Measurements from ENCODE around the gene TTLL11.

The TTLL11 gene

DNA sequence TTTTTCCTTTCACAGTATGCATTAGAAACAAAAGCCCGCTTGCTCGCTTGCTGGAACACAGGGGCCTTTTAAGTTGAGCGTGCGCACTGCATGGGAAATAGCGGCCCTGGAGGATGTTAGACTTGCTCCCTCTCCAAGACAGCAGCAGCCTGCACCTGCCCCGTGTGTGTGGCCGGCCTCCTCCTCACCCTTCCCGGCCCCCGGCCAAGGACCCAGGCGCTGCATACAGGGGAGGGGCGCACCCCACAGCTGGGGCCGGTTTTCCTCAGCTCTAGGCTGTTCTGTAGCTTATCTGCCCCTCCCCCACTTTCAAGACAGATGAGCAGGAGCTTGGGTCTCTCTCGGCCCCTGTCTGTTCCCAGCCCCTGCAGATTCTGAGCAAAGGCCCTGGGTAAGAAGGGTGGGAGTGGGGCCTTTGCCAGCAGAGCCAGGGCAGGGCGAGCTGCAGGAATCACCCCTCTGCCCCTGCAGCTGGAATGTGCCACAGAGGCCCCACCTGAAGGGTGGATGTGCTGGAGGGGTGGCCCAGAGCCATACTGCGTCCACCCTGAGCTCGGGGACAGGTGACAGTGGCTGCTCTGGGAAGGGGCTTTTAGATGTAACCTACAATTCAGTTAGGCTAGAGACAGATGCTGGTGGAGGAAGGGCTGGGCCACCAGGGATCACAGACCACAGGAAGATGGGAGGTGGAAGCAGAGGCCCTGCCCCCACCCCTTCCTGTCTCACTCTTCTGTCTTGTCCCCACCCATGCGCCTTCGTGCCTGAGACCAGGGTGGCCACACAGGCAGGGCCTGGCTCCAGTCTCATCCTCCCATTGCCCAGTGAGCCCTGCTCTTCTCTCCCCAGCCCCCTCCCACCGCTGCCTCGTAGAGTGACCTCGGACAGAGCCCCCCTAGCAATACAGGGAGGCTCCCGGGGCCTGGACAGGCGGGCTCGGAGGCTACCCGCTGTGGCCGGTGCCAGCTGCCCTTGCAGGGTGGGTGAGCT is 309.3 kb downstream of the TTLL11 start:
- TF ChIP-seq, protein P1, sequence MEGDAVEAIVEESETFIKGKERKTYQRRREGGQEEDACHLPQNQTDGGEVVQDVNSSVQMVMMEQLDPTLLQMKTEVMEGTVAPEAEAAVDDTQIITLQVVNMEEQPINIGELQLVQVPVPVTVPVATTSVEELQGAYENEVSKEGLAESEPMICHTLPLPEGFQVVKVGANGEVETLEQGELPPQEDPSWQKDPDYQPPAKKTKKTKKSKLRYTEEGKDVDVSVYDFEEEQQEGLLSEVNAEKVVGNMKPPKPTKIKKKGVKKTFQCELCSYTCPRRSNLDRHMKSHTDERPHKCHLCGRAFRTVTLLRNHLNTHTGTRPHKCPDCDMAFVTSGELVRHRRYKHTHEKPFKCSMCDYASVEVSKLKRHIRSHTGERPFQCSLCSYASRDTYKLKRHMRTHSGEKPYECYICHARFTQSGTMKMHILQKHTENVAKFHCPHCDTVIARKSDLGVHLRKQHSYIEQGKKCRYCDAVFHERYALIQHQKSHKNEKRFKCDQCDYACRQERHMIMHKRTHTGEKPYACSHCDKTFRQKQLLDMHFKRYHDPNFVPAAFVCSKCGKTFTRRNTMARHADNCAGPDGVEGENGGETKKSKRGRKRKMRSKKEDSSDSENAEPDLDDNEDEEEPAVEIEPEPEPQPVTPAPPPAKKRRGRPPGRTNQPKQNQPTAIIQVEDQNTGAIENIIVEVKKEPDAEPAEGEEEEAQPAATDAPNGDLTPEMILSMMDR (IDR thresholded peaks at IDR 0.05; ENCODE audit: control insufficient read depth, extremely low read depth, insufficient read depth), result no peak
- no peak overlapping the region for H3K4me3 ChIP-seq (ENCODE audit: low read depth, low read length)
- no peak for DNase-seq (ENCODE audit: low read depth)

DNA sequence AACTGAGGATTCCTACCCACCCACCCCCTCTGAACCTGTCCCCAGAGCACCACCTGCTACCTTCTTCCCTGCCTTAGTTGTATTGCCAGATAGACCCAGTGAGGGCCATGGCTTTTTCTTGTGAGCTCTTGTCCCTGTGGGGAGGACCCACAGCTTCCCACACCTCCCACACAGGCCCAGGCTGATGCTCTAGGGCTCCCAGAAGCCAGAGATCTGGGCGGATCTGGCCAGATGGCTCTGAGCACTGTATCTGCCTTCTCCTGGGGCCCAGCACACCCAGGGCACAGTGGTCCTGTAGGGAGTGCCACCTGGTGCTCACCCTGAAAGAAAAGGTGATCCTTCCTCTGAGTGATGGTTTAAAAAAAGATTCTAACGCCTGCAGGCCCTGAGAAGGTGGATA is 310.0 kb downstream of the TTLL11 start:
- TF ChIP-seq, protein P1 (IDR thresholded peaks at IDR 0.05; ENCODE audit: control insufficient read depth, extremely low read depth, insufficient read depth), result no peak
- no peak overlapping the region for H3K4me3 ChIP-seq (ENCODE audit: low read depth, low read length)
- DNase-seq (ENCODE audit: low read depth), result no peak

DNA sequence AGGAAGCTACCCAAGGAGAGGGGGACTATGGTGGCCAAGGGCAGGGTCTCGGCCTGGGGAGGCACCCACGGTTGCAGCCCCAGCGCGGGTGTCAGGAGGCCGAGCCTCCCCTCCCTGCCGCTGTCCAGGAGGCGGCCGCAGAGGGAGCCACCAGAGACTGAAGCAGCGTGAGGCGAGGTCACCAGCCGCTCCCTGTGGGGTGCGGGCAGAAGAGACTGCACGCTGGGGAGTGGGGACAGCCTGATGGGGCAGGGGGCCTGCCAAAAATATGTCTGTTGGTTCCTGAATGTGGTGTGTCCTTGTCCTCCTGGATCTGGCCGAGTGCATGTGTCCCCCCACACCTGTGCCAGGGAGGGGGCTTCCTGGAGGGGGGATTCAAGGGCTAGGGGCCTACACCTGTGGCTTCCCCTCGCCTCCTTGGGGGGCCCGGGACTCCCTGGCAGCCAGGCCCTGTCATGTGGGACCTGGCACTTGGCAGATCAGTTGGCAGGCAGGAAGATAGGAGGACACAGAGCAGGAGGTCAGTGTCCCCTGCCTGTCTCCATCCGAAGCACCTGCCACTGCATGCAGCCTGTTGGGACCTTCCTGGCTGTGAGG is 310.5 kb downstream of the TTLL11 start:
- no peak overlapping the region for H3K4me3 ChIP-seq (ENCODE audit: low read depth, low read length)
- TF ChIP-seq, protein P1 (IDR thresholded peaks at IDR 0.05; ENCODE audit: control insufficient read depth, extremely low read depth, insufficient read depth), result no peak
- no peak for DNase-seq (ENCODE audit: low read depth)

DNA sequence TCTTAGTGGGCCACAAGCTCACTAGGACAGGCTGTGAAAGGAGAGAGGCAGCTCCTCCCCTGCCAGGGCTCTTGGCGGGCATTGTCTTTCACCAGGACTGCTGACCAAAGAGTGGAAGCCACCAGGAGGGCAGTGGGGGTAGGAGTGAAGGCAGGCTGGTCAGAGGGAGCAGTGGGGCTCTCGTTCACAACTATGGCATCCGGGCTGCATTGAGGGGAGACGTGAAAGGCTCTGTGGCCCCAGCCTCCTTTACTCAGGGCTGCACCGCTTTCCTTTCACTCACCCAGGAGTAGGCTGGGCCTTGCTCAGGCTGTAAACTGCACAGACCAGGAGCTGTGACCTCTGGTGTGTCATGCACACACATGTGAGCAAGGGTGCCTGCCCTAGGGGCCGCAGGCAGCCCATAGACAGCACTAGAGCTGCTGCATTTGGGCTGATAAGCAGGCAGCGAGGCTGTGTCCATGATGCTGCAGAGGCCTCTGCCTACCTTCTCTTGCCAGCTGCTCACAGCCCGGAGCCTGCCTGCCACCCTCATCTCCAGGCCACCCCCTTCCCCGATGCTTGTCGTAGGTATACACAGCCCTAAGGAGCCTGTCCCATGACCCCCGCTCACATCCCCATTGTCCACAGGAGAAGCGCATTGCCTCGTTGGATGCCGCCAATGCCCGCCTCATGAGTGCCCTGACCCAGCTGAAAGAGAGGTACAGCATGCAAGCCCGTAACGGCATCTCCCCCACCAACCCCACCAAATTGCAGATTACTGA is 311.2 kb downstream of the TTLL11 start:
- H3K4me3 ChIP-seq (ENCODE audit: low read depth, low read length), result no peak overlapping the region
- TF ChIP-seq, protein P1 (IDR thresholded peaks at IDR 0.05; ENCODE audit: control insufficient read depth, extremely low read depth, insufficient read depth), result no peak
- no peak for DNase-seq (ENCODE audit: low read depth)

DNA sequence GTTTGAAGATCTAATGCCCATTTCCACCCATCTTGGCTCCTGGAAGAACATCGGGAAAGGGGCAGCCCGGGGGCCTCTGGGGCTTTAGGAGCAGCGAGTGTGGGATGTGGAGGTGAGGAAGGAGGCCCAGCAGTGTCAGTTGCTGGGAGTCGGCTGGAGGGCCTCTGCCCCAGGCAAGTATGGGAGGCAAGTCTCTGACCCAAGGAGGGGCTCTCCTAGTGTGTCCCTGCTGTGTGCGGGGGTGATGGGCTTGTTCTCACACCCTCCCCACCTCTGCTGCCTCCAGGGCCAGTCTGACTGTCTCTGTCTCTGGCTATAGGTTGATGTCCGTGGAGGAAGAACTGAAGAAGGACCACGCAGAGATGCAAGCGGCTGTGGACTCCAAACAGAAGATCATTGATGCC is 312.0 kb downstream of the TTLL11 start:
- DNase-seq (ENCODE audit: low read depth), result no peak
- H3K4me3 ChIP-seq (ENCODE audit: low read depth, low read length), result no peak overlapping the region
- TF ChIP-seq, protein P1 (IDR thresholded peaks at IDR 0.05; ENCODE audit: control insufficient read depth, extremely low read depth, insufficient read depth), result no peak

DNA sequence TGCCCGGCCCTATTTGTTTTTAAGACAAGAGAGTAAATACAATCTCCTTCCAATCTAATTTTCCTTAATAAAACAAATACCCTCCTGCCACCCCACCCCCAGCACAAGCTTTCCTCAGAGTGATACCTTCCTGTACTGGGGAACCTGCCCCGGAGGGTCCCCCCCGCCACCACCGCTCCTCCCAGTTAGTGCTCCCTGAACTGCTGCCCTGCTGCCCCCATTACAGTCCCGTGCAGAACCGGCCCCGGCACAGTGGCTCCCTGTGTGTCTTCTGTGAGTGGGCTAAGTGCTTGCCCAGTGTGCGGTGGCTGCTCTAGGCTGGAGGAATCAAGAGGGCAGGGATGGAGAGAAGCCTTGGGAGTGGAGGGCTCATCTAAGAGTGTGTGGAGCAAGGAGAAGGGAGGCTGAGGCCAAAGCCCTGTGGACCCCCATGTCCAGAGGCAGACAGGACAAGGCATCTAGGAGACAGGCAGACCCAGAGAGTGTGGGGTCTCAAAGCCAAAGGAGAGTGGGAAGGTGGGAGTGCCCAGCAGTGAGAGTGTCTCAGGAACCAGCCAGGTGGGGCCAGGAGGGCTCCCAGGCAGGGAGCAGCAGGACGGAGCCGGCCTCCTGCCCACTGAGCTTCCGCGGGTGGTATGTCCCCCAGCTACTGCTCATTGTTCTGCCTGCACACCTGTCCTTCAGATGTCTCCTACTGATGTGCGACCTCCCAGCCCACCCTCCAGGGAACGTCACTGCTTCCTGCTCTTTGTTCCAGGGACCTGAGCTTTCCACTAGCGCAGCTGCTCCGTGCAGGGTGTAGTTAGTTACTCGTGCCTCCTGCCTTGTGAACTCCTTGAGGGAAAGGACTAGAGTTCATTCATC is 312.7 kb downstream of the TTLL11 start:
- no peak for DNase-seq (ENCODE audit: low read depth)
- no peak overlapping the region for H3K4me3 ChIP-seq (ENCODE audit: low read depth, low read length)
- TF ChIP-seq, protein P1 (IDR thresholded peaks at IDR 0.05; ENCODE audit: control insufficient read depth, extremely low read depth, insufficient read depth), result no peak

Data from LNCaP clone FGC (cell line).